GM12873 (cell line): Measurements from ENCODE around the gene OXT.

Experiments
- CTCF ChIP-seq: IDR thresholded peaks from 2 replicates; pipeline ENCODE4 v1.5.1; 2012; ENCODE audit warnings: low read depth, mild to moderate bottlenecking, moderate library complexity, low read length, control low read depth; ENCODE audit not compliant: insufficient read depth; ENCODE audit errors: missing control alignments

The OXT gene

DNA sequence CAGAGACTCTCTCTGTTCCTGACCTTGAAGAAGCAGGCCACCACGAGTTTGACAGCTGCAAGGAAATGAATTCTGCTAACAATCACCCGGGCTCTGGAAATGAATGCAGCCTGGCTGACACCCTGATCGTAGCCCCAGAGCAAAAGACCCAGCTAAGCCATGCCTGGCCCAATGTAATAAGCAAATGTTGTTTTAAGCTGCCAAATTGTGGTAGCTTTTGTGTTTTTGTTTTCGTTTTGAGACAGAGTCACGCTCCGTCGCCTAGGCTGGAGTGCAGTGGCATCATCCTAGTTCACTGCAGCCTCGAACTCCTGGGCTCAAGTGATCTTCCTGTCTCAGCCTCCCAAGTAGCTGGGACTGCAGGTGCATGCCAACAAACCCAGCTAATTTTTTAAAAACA is 3.3 kb upstream of the OXT start:
- no peak for TF ChIP-seq CTCF

DNA sequence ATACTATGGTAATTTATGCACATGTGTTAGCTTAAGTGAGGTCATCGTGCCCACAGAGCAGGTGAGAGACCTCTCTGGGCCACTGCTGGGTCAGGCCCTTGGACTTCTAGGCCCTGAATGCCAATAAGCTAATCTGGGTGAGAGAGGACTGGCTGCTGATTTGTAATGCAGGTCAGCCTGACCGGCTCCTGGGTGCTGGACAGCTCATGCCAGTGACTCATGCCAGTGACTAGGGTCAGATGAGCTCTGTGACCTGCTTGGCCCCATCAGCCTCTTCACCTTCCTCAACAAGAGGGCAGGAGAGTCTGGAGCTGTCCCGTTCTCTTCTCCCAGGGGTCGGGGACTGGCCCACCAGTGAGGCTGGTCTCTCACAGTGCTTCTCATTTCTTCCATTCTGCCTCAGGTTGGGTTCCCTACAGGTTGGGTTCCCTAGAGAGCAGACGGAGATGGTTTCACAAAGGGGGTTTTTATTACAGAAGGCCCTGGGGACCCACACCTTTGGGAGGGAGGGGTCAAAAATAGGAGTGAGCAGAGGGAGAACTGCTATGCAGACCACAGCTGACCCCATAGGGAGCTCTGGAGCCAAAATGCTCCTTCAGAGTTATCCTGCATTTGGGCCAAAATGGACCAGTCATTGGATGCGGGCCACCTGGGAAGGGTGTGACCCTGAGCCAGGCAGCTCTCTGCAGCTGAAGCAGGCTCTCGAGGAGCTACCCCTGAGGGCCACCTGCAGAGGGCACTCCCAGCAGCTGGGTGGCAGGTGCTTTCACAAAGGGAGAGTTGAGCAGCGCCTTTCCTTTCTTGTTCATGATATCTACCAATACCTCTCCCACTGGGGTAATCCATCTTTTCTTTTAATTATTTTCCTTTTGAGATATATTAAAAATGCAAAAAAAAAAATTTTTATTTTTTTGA is 2.2 kb upstream of the OXT start:
- peak; percentile 46 for TF ChIP-seq CTCF

DNA sequence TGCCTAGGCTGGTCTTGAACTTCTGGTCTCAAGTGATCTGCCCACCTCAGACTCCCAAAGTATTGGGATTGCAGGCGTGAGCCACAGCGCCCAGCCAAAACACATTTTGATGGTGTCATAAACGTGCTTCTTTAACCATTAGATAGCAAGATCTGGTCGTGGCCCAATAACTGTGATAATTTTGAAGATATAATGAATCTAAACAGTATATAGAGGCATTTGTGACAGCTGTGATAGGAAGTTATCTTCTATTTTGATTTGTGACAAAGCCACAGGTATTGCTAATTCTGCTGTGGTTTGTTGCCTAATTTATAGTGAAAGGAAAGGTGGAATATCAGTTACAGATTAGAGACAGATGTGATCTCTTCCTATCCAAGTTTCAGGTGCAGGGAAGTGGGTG is 695 bp upstream of the OXT start:
- TF ChIP-seq CTCF: no peak

- no peak for TF ChIP-seq CTCF
These were observed 182 bp upstream of the OXT start for GRCh38 chr20:3071266-3071609.

- no peak for TF ChIP-seq CTCF
These were observed 1.3 kb downstream of the OXT start for GRCh38 chr20:3072530-3073250.

DNA sequence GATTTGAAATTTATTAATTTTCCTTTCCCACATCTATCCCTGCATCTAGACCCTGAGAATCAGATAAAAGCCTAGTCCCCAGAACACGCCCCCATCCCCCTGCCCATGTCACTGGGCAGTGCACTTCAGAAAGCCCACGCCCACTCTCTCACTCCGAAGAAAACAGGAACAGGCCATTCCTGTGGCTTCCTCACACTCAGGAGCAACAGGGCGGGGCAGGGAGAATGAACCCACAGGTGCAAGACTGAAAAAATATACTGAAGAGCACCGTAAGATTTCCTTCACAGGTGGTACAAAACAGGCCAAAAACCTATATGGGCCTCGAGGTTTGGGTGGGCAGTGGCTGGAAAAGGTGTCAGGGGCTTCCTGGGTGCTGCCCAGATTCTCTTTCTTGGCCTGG is 3.4 kb downstream of the OXT start:
- no peak for TF ChIP-seq CTCF

GRCh38 chr20:3077618-3078134 is 6.3 kb downstream of the OXT start:
- TF ChIP-seq CTCF: no peak
